DOHH2 (cell line): ENCODE measurements around the gene ZNF778.

Experiments
- H3F3A ChIP-seq: fragments of 200-600 bp; sonication (generic), shearing (Covaris generic); 2 replicates; pipeline ENCODE4 v1.6.0; 2016; ENCODE audit warnings: antibody characterized with exemption, mild to moderate bottlenecking; ENCODE audit not compliant: control insufficient read depth, insufficient read depth
- H3K27ac ChIP-seq: fragments of 200-600 bp; sonication (generic); 2 replicates; pipeline ENCODE4 v1.5.1; 2014; ENCODE audit warnings: low read depth, mild to moderate bottlenecking, low read length, moderate library complexity
- H3K27me3 ChIP-seq: fragments of 200-600 bp; sonication (generic); 2 replicates; pipeline ENCODE4 v1.6.1; 2014; ENCODE audit warnings: mild to moderate bottlenecking, low read length, mixed read lengths; ENCODE audit not compliant: control insufficient read depth
- H3K36me3 ChIP-seq: fragments of 200-600 bp; sonication (generic); 2 replicates; pipeline ENCODE4 v1.6.1; 2014; ENCODE audit warnings: mild to moderate bottlenecking, low read length, moderate library complexity, mixed read lengths; ENCODE audit not compliant: control insufficient read depth
- H3K4me1 ChIP-seq: fragments of 200-600 bp; sonication (generic); 2 replicates; pipeline ENCODE4 v1.6.1; 2014; ENCODE audit warnings: mild to moderate bottlenecking, low read length, mixed read lengths; ENCODE audit not compliant: control insufficient read depth
- H3K4me2 ChIP-seq: fragments of 200-600 bp; sonication (generic); 2 replicates; pipeline ENCODE4 v1.6.0; 2014; ENCODE audit warnings: mild to moderate bottlenecking, low read length, moderate library complexity
- H3K4me3 ChIP-seq: fragments of 200-600 bp; sonication (generic); 2 replicates; pipeline ENCODE4 v1.5.1; 2014; ENCODE audit warnings: mild to moderate bottlenecking, low read length, mixed read lengths
- H3K79me2 ChIP-seq: fragments of 200-600 bp; sonication (generic); 2 replicates; pipeline ENCODE4 v1.6.1; 2014; ENCODE audit warnings: mild to moderate bottlenecking, low read length, mixed read lengths; ENCODE audit not compliant: control insufficient read depth
- H3K9me2 ChIP-seq: fragments of 200-600 bp; sonication (generic); replicated peaks from 2 replicates; pipeline ENCODE4 v1.6.1; 2014; ENCODE audit warnings: mild to moderate bottlenecking, low read length, mixed read lengths; ENCODE audit not compliant: control insufficient read depth
- H3K9me3 ChIP-seq: fragments of 200-600 bp; sonication (generic); 2 replicates; pipeline ENCODE4 v1.6.1; 2014; ENCODE audit warnings: antibody characterized with exemption, low read length, mixed read lengths; ENCODE audit not compliant: control insufficient read depth, insufficient read depth
- H4K20me1 ChIP-seq: fragments of 200-600 bp; sonication (generic); 2 replicates; pipeline ENCODE4 v1.6.0; 2014; ENCODE audit warnings: low read depth, mild to moderate bottlenecking, antibody characterized with exemption, low read length, moderate library complexity; ENCODE audit not compliant: control insufficient read depth, insufficient read depth
- EZH2phosphoT487 ChIP-seq: fragments of 200-600 bp; sonication (generic); IDR thresholded peaks from 2 replicates; pipeline ENCODE4 v1.6.1; 2017; ENCODE audit warnings: borderline replicate concordance, mild to moderate bottlenecking, antibody characterized with exemption, low read length, moderate library complexity, mixed read lengths
- TF ChIP-seq, protein P1 (sequence below): fragments of 200-600 bp; sonication (generic); IDR thresholded peaks from one replicate; pipeline ENCODE4 v1.5.1; 2014; ENCODE audit warnings: antibody characterized with exemption, mild to moderate bottlenecking, low read depth, low read length; ENCODE audit not compliant: poor library complexity, severe bottlenecking

The ZNF778 gene

DNA sequence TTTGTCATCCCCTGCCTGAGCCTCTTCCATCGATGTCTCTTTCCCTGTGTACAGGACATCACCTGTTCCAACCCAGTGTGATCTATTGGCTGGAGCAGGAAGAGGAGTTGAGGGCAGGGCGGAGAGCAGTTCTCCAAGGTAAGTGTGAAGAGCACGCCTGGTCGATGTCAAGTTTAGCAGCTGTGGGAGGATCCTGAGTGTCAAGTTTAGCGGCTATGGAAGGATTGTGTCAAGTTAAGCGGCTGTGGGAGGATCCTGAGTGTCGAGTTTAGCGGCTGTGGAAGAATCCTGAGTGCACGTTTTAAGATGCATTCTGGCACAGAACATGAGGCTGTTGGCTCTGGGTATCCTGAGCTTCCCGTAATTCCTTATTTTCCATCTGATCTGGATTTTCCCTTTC, 7.2 kb downstream of the ZNF778 start:
- H3K9me2 ChIP-seq: no peaks in the 10 kb centered on the region
- no peak overlapping the region for H3K4me3 ChIP-seq
- TF ChIP-seq EZH2phosphoT487: no peak
- TF ChIP-seq, protein P1, sequence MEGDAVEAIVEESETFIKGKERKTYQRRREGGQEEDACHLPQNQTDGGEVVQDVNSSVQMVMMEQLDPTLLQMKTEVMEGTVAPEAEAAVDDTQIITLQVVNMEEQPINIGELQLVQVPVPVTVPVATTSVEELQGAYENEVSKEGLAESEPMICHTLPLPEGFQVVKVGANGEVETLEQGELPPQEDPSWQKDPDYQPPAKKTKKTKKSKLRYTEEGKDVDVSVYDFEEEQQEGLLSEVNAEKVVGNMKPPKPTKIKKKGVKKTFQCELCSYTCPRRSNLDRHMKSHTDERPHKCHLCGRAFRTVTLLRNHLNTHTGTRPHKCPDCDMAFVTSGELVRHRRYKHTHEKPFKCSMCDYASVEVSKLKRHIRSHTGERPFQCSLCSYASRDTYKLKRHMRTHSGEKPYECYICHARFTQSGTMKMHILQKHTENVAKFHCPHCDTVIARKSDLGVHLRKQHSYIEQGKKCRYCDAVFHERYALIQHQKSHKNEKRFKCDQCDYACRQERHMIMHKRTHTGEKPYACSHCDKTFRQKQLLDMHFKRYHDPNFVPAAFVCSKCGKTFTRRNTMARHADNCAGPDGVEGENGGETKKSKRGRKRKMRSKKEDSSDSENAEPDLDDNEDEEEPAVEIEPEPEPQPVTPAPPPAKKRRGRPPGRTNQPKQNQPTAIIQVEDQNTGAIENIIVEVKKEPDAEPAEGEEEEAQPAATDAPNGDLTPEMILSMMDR: no peak
- no peaks in the 10 kb centered on the region for H3K79me2 ChIP-seq
- H3K27ac ChIP-seq: no peak overlapping the region
- H3F3A ChIP-seq: no peaks in the 10 kb centered on the region
- peaks cover 32% of the 10 kb centered on the region for H3K36me3 ChIP-seq
- no peak overlapping the region for H3K4me2 ChIP-seq
- no peaks in the 10 kb centered on the region; the same call in 1 of the 2 replicates for H3K9me3 ChIP-seq
- no peaks in the 10 kb centered on the region for H3K27me3 ChIP-seq
- H3K4me1 ChIP-seq: no peaks in the 10 kb centered on the region
- no peaks in the 10 kb centered on the region for H4K20me1 ChIP-seq

DNA sequence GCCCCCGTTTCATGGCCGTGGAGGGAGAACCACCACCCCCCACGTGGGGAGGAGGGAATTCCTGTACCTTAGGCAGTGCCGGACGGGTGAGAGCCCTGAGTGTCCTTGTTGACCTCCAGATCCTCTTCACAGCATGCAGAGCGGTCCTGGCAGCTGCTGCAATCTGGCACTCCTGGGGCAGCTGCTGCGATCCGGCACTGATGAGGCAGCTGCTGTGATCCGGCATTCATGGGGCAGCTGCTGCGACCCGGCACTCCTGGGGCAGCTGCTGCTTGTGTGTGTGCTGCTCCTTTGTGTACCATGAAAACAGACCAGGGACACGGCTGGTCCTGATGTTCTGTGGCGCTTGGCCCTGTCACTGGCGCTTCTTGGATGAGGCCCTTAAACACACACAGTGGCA, 12.8 kb downstream of the ZNF778 start:
- Histone ChIP-seq H3K36me3 (peaks cover 32% of the 10 kb centered on the region), H4K20me1 (no peaks in the 10 kb centered on the region), H3K27ac (no peak overlapping the region), H3K9me3 (no peaks in the 10 kb centered on the region; the same call in 1 of the 2 replicates), H3K4me3 (no peak overlapping the region), H3K9me2 (no peaks in the 10 kb centered on the region), H3F3A (no peaks in the 10 kb centered on the region), H3K27me3 (no peaks in the 10 kb centered on the region), H3K4me1 (no peaks in the 10 kb centered on the region), H3K4me2 (no peak overlapping the region), H3K79me2 (no peaks in the 10 kb centered on the region)
- no peak for TF ChIP-seq EZH2phosphoT487
- TF ChIP-seq, protein P1: no peak

DNA sequence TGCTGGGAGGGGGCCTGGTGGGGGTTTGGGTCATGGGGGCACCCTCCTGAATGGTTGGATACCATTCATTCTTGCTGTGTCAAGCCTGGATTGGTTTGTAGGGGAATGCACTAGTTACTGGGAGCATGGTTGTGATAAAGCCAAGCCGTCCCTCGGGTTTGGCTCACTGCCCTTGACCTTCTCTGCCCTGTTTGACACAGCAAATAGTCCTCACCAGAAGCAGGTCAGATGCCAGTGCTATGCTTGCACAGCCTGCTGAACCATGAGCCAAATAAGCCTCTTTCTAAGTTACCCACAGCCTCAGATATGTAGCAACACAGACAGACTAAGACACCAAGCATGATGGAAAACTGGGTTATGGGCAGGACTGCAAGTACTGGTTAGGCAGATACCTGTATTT, 14.6 kb downstream of the ZNF778 start:
- Histone ChIP-seq H3K9me2 (no peaks in the 10 kb centered on the region), H3K4me3 (no peak overlapping the region)
- TF ChIP-seq, protein P1: no peak
- no peak for TF ChIP-seq EZH2phosphoT487

More for the DNA sequence above, 14.6 kb downstream of the ZNF778 start:
- H3K27me3 ChIP-seq: no peaks in the 10 kb centered on the region
- peaks cover 24% of the 10 kb centered on the region for H3K36me3 ChIP-seq
- H4K20me1 ChIP-seq: no peaks in the 10 kb centered on the region
- no peaks in the 10 kb centered on the region for H3K4me1 ChIP-seq
- H3K79me2 ChIP-seq: no peaks in the 10 kb centered on the region
- no peak overlapping the region for H3K27ac ChIP-seq
- H3K9me3 ChIP-seq: no peaks in the 10 kb centered on the region; the same call in 1 of the 2 replicates
- H3K4me2 ChIP-seq: no peak overlapping the region
- H3F3A ChIP-seq: no peaks in the 10 kb centered on the region
